Measurements from ENCODE around the gene CYP27C1.
A peak's percentile ranks its signal among the peaks of the same experiment; 100 is the strongest.

The CYP27C1 gene

GRCh38 chr2:127159543-127159942, 60.6 kb downstream of the CYP27C1 start:
- no peak for TF ChIP-seq CTCF (IDR thresholded peaks at IDR 0.05; ENCODE audit: low read depth, low read length)
- Histone ChIP-seq H3K27me3 (no peaks in the 10 kb centered on the region), H3K9me3 (no peaks in the 10 kb centered on the region), H3K36me3 (no peaks in the 10 kb centered on the region), H3K4me3 (ENCODE audit: low read depth, low read length) (no peak overlapping the region), H3K4me1 (no peaks in the 10 kb centered on the region)
- no peak for DNase-seq

- no peak for DNase-seq
- H3K4me1 ChIP-seq: no peaks in the 10 kb centered on the region
- TF ChIP-seq CTCF (IDR thresholded peaks at IDR 0.05; ENCODE audit: low read depth, low read length): no peak
- no peaks in the 10 kb centered on the region for H3K36me3 ChIP-seq
- no peaks in the 10 kb centered on the region for H3K9me3 ChIP-seq
- no peak overlapping the region for H3K4me3 ChIP-seq (ENCODE audit: low read depth, low read length)
- no peaks in the 10 kb centered on the region for H3K27me3 ChIP-seq
Observed at GRCh38 chr2:127158614-127159290, 61.3 kb downstream of the CYP27C1 start.

GRCh38 chr2:127157651-127158485, 62.2 kb downstream of the CYP27C1 start:
- Histone ChIP-seq H3K27me3 (no peaks in the 10 kb centered on the region), H3K9me3 (no peaks in the 10 kb centered on the region), H3K4me1 (no peaks in the 10 kb centered on the region), H3K36me3 (no peaks in the 10 kb centered on the region), H3K4me3 (ENCODE audit: low read depth, low read length) (no peak overlapping the region)
- DNase-seq: peak; percentile 55
- peak; percentile 57 for TF ChIP-seq CTCF (IDR thresholded peaks at IDR 0.05; ENCODE audit: low read depth, low read length)

GRCh38 chr2:127157114-127157513, 63.0 kb downstream of the CYP27C1 start:
- H3K4me1 ChIP-seq: no peaks in the 10 kb centered on the region
- no peaks in the 10 kb centered on the region for H3K27me3 ChIP-seq
- H3K4me3 ChIP-seq (ENCODE audit: low read depth, low read length): no peak overlapping the region
- H3K36me3 ChIP-seq: no peaks in the 10 kb centered on the region
- DNase-seq: no peak
- no peaks in the 10 kb centered on the region for H3K9me3 ChIP-seq
- no peak for TF ChIP-seq CTCF (IDR thresholded peaks at IDR 0.05; ENCODE audit: low read depth, low read length)

- DNase-seq: no peak
- no peak for TF ChIP-seq CTCF (IDR thresholded peaks at IDR 0.05; ENCODE audit: low read depth, low read length)
- Histone ChIP-seq H3K4me3 (ENCODE audit: low read depth, low read length) (no peak overlapping the region), H3K4me1 (no peaks in the 10 kb centered on the region), H3K27me3 (no peaks in the 10 kb centered on the region), H3K9me3 (no peaks in the 10 kb centered on the region), H3K36me3 (no peaks in the 10 kb centered on the region)
Observed at GRCh38 chr2:127155947-127156346, 64.2 kb downstream of the CYP27C1 start.

GRCh38 chr2:127155028-127155581, 65.0 kb downstream of the CYP27C1 start:
- Histone ChIP-seq H3K27me3 (no peaks in the 10 kb centered on the region), H3K36me3 (no peaks in the 10 kb centered on the region), H3K9me3 (no peaks in the 10 kb centered on the region), H3K4me3 (ENCODE audit: low read depth, low read length) (no peak overlapping the region), H3K4me1 (no peaks in the 10 kb centered on the region)
- DNase-seq: no peak
- TF ChIP-seq CTCF (IDR thresholded peaks at IDR 0.05; ENCODE audit: low read depth, low read length): no peak

All from BE2C (cell line).